Testis (tissue), 3 donors: ENCODE data around the gene PIEZO1. TPM values are rescaled to one million over a fixed set of nuclear protein-coding genes. Genes with fewer than 3 reads are reported as not detected.
A peak's percentile ranks its signal among the peaks of the same experiment; 100 is the strongest.

ENCODE experiments used
- DNase-seq: peaks from one replicate; pipeline ENCODE4 v3.0.0-alpha.2; 2019
- H3K27ac ChIP-seq, 2 donors: fragments of 200-600 bp; sonication (generic); one replicate each; pipeline ENCODE4 v1.5.1; 2019
- H3K27me3 ChIP-seq: fragments of 200-600 bp; sonication (generic); one replicate; pipeline ENCODE4 v1.5.1; 2019
- H3K36me3 ChIP-seq: fragments of 200-600 bp; sonication (generic); one replicate; pipeline ENCODE4 v1.5.1; 2017; ENCODE audit warnings: low read depth; ENCODE audit errors: missing control alignments
- H3K4me1 ChIP-seq: fragments of 200-600 bp; sonication (generic); one replicate; pipeline ENCODE4 v1.5.1; 2019
- H3K4me3 ChIP-seq, 2 donors: fragments of 200-600 bp; sonication (generic); one replicate each; pipeline ENCODE4 v1.5.1; 2017 to 2019
- H3K9me3 ChIP-seq: fragments of 200-600 bp; sonication (generic); one replicate; pipeline ENCODE4 v1.5.1; 2017
- POLR2A ChIP-seq: fragments of 450-650 bp; IDR thresholded peaks from one replicate; pipeline ENCODE4 v1.6.1; 2017; ENCODE audit warnings: antibody characterized with exemption, mild to moderate bottlenecking, moderate library complexity
- WGBS, 2 donors: methylation state at CpG; one replicate each; pipeline ENCODE4 v1.1.5; 2018; 5-methylcytosine and 5-hydroxymethylcytosine counted together
- intact Hi-C: fragments of 100-400 bp; cut with DNase I; formaldehyde crosslinking; loops from one replicate; pipeline ENCODE4 v1.15.1; 2023; ENCODE audit warnings: low total_unique reads
- polyA plus RNA-seq: library from polyadenylated mRNA; stranded (reverse); fragments of 350-450 nt; fragmentation: Illumina TruSeq; extraction: RNeasy Lipid Tissue Mini Kit (QIAGEN cat#74804); gene quantifications from one replicate; pipeline ENCODE4 v1.2.3, GENCODE V29; 2014; ENCODE audit warnings: low read depth, low replicate concordance; ENCODE audit not compliant: insufficient read depth
- total RNA-seq, 2 donors: library from RNA; depleted of rRNA; stranded (reverse); fragments of >200 nt; gene quantifications; one replicate each; pipeline ENCODE4 v1.2.3, GENCODE V29; 2016
- TF ChIP-seq, protein P1 (sequence below), 3 experiments: fragments of 450-650 bp in 2 of 3; fragments of 200-600 bp in 1 of 3; sonication (generic) in 1 of 3; IDR thresholded peaks; one replicate each; pipeline ENCODE4 v1.5.1; 2016 to 2019; ENCODE audit warnings: antibody characterized with exemption in 3 of 3, mild to moderate bottlenecking in 2 of 3, moderate library complexity in 1 of 3

Gene PIEZO1
- total and polyA plus RNA-seq, 3 donors from 2014 or later = 24.2 to 44.5 (median 40.7) TPM

DNA sequence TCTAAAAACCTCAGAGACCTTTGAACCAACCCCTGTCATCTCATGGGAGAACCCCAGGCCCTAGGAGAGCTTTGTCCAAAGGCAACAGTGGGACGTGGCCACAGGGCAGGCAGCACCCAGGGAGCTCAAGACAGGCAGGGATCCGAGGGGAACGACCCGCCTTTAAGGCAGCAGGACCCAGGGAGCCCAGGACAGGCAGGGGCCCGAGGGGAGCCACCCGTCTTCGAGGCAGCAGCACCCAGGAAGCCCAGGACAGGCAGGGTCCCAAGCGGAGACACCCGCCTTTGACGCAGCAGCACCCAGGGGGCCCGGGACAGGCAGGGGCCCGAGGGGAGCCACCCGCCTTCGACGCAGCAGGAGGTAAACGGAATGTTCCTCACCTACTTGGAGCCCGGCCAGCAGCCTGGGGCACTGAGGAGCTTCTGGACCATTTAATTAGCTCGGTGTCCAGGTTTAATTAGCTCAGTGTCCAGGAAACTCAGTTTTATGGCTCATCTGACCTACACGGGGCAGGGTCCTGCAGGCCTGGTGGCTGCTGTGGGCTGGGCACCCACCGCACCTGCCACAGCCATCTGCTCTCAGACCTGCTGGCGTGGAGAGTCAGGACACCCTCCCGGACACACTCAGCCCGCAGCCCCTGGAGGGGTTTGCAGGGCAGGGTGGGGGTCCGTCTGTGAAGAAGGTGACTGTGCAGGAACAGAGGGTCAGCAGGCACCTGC lies 24.4 kb downstream of the PIEZO1 start:
- Histone ChIP-seq H3K27ac (no peak overlapping the region), H3K36me3 (no peaks in the 10 kb centered on the region), H3K4me1 (no peaks in the 10 kb centered on the region), H3K27me3 (no peaks in the 10 kb centered on the region), H3K4me3 (no peak overlapping the region), H3K9me3 (no peaks in the 10 kb centered on the region)
- intact Hi-C loops = no loop called here
- 84 to 88% methylated on average over 14 to 24 of the region's 24 CpGs for WGBS, 2 donors
- TF ChIP-seq, protein P1, sequence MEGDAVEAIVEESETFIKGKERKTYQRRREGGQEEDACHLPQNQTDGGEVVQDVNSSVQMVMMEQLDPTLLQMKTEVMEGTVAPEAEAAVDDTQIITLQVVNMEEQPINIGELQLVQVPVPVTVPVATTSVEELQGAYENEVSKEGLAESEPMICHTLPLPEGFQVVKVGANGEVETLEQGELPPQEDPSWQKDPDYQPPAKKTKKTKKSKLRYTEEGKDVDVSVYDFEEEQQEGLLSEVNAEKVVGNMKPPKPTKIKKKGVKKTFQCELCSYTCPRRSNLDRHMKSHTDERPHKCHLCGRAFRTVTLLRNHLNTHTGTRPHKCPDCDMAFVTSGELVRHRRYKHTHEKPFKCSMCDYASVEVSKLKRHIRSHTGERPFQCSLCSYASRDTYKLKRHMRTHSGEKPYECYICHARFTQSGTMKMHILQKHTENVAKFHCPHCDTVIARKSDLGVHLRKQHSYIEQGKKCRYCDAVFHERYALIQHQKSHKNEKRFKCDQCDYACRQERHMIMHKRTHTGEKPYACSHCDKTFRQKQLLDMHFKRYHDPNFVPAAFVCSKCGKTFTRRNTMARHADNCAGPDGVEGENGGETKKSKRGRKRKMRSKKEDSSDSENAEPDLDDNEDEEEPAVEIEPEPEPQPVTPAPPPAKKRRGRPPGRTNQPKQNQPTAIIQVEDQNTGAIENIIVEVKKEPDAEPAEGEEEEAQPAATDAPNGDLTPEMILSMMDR (IDR thresholded peaks at IDR 0.05) = no peak
- no peak for TF ChIP-seq POLR2A
- DNase-seq = no peak

DNA sequence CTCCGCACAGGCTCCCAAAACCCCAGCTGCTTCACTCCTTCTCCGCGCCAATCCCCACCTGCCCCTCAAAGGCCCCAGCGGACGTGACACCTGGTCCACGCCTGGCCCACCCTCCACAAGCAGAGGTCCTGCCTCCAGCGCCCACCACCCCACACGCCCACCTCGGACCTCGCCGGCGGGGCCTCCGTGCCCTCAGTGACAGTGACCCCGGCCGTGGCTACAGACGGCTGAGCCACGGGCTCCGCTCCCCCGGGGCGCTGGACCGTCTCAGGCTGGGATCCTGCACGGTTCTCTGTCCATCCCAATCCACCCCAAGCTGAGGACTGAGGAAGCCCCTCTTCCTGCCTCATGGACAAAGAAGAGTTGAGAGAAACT lies 25.1 kb downstream of the PIEZO1 start:
- Histone ChIP-seq H3K4me3 (no peak overlapping the region), H3K4me1 (no peaks in the 10 kb centered on the region), H3K27ac (no peak overlapping the region), H3K36me3 (no peaks in the 10 kb centered on the region), H3K27me3 (no peaks in the 10 kb centered on the region), H3K9me3 (no peaks in the 10 kb centered on the region)
- intact Hi-C loops = no loop called here
- WGBS, 2 donors = 94 to 95% methylated on average over 21 to 22 of the region's 22 CpGs
- TF ChIP-seq, protein P1 (IDR thresholded peaks at IDR 0.05) = no peak
- no peak for TF ChIP-seq POLR2A
- DNase-seq = no peak

DNA sequence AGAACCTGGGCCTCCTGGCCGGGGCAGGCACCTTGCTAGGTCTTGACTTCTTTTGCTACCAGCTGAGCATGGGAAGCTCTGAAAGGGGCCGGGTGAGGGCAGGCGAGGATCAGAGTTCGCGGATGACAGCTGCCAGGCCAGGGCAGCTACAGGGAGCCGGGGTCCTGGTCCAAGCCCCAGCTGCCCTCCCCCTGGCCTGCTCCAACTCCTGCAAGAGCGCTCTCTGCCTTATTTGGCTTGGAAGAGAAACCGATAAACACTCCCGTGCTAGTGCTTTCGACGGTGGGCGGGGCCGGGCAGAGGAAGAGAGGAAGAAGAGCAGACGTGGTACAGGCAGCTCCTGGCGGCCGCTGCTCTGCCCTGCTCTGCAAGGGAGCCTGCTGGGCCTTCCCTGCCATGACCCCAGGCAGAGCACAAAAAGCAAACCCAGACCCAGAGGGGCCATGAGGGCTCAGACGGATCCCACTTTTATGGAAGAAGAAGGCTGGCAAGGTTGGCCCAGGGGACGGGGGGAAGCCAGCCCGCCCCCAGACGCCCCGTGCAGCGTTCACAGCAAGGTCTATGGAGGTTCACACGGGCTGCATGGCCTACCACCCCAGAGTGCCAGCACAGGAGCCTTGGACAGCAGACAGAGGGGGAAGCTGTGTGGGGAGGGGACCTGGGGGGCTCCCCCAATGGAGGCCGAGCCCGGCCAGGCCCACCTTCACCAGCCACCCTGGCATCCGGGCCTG lies 25.6 kb downstream of the PIEZO1 start:
- H3K4me3 ChIP-seq = no peak overlapping the region
- intact Hi-C loops = no loop called here

DNA sequence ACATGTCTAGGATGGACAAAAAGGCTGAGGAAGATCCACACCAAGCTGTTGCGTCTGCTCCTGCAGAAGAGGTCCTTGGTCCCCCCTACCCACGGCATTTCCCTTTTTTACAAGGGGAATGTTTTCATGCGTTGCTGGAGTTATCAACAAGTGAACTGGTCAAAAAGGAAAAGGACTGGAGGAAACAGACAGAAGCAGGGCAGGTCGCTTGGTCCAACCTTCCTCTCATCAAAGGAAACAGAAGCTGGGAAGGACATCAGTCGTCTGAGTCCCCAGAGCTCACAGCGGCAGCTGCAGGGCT lies 26.1 kb downstream of the PIEZO1 start:
- 83 to 89% methylated on average over 6 of the region's 6 CpGs for WGBS, 2 donors
- Histone ChIP-seq H3K36me3 (no peaks in the 10 kb centered on the region), H3K9me3 (no peaks in the 10 kb centered on the region), H3K4me3 (no peak overlapping the region), H3K27ac (no peak overlapping the region), H3K4me1 (no peaks in the 10 kb centered on the region), H3K27me3 (no peaks in the 10 kb centered on the region)
- intact Hi-C loops = no loop called here
- no peak for TF ChIP-seq POLR2A
- TF ChIP-seq, protein P1 (IDR thresholded peaks at IDR 0.05) = no peak
- DNase-seq = no peak

More for the DNA sequence above, 25.6 kb downstream of the PIEZO1 start:
- TF ChIP-seq, protein P1 (IDR thresholded peaks at IDR 0.05) = no peak
- TF ChIP-seq POLR2A = no peak
- no peak overlapping the region for H3K27ac ChIP-seq
- H3K36me3 ChIP-seq = no peaks in the 10 kb centered on the region
- no peaks in the 10 kb centered on the region for H3K4me1 ChIP-seq
- H3K9me3 ChIP-seq = no peaks in the 10 kb centered on the region
- peak; percentile 46 for DNase-seq
- 70 to 72% methylated on average over 21 to 26 of the region's 26 CpGs for WGBS, 2 donors
- no peaks in the 10 kb centered on the region for H3K27me3 ChIP-seq
